Measurements from ENCODE around the gene APOB.

DNA sequence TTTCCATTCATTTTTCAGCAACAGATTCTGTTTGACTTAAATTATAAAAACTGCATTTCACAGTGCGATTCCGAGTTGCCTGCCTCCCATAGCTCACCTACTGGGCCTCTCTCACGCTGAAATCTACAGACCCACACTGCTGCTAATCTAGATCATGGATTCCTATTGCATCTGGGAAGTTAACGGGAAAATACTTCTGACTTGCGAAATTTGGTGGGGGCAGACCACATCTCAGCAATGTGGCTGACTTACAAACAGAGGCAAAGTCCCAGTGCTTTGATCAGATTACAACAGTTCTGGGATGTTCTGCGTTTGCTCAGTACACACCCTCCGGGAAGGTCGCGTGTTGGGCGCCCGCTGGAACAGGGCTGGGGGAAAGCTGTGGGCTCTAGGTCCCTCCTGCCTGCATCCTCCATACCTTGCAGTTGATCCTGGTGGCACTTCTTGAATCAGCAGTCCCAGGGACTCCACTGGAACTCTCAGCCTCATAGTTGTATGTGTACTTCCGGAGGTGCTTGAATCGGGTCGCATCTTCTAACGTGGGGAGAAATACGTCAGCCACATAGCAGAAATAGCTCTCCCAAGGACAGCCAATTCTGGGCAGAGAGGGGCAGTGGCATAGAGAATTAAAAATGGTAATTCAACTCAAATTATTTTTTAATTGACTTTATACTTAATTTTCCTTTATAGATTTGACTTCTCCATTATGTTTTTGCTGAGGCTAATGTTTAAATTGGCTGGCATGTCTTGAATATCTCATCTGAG, 1.7 kb downstream of the APOB start:
- TF ChIP-seq CTCF (conservative IDR thresholded peaks at IDR 0.05) (no peak), ZFX (IDR thresholded peaks at IDR 0.05) (no peak)

All from C4-2B (cell line).